Activated CD4-positive, alpha-beta T cell treated with anti-CD3 and anti-CD28 coated beads, Interleukin-2, Interleukin-6, amounts not matched to agents 100 ng/mL and 50 ng/mL, durations not matched to agents 16 hours and 8 hours (primary cell): Measurements from ENCODE around the gene PDE3A.

Source experiments
- DNase-seq: peaks from one replicate; pipeline ENCODE4 v3.0.0-alpha.2; 2020

PDE3A gene

GRCh38 chr12:20426957-20427356, 58.6 kb downstream of the PDE3A start:
- DNase-seq: no peak

- no peak for DNase-seq
These were observed 61.5 kb downstream of the PDE3A start for GRCh38 chr12:20429852-20430251.

GRCh38 chr12:20432290-20432689, 64.0 kb downstream of the PDE3A start:
- no peak for DNase-seq

- DNase-seq: no peak
These were observed 66.7 kb downstream of the PDE3A start for GRCh38 chr12:20434996-20435395.

- no peak for DNase-seq
These were observed 68.0 kb downstream of the PDE3A start for GRCh38 chr12:20436316-20436715.

GRCh38 chr12:20438299-20438779, 70.0 kb downstream of the PDE3A start:
- no peak for DNase-seq

- no peak for DNase-seq
These were observed 71.3 kb downstream of the PDE3A start for GRCh38 chr12:20439626-20440025.

GRCh38 chr12:20440408-20440807, 72.1 kb downstream of the PDE3A start:
- no peak for DNase-seq

GRCh38 chr12:20442322-20442721, 74.0 kb downstream of the PDE3A start:
- no peak for DNase-seq

- no peak for DNase-seq
These were observed 74.9 kb downstream of the PDE3A start for GRCh38 chr12:20443255-20443654.

GRCh38 chr12:20443792-20444191, 75.5 kb downstream of the PDE3A start:
- DNase-seq: no peak

- DNase-seq: no peak
These were observed 76.3 kb downstream of the PDE3A start for GRCh38 chr12:20444595-20445170.

GRCh38 chr12:20445687-20446086, 77.3 kb downstream of the PDE3A start:
- DNase-seq: no peak

GRCh38 chr12:20446836-20447235, 78.5 kb downstream of the PDE3A start:
- DNase-seq: no peak

GRCh38 chr12:20448781-20449180, 80.4 kb downstream of the PDE3A start:
- no peak for DNase-seq

- DNase-seq: no peak
These were observed 82.3 kb downstream of the PDE3A start for GRCh38 chr12:20450591-20451180.

- no peak for DNase-seq
These were observed 83.4 kb downstream of the PDE3A start for GRCh38 chr12:20451761-20452160.

- no peak for DNase-seq
These were observed 84.2 kb downstream of the PDE3A start for GRCh38 chr12:20452496-20453010.

GRCh38 chr12:20453756-20454310, 85.5 kb downstream of the PDE3A start:
- no peak for DNase-seq

- DNase-seq: no peak
These were observed 86.8 kb downstream of the PDE3A start for GRCh38 chr12:20455001-20455706.

- no peak for DNase-seq
These were observed 89.2 kb downstream of the PDE3A start for GRCh38 chr12:20457582-20457981.

- DNase-seq: no peak
These were observed 89.7 kb downstream of the PDE3A start for GRCh38 chr12:20458011-20458410.

GRCh38 chr12:20459920-20460319, 91.6 kb downstream of the PDE3A start:
- no peak for DNase-seq

GRCh38 chr12:20460956-20461355, 92.6 kb downstream of the PDE3A start:
- DNase-seq: no peak
